Measurements from ENCODE around the gene SLC4A4.
"Not testable (repeated sequence)": the region's sequence is repeated elsewhere in the genome, so short reads cannot be mapped to it uniquely, and the experiment has no call there.

The SLC4A4 gene

GRCh38 chr4:71361476-71361875 lies 22.7 kb downstream of the SLC4A4 start:
- DNase-seq, result no peak

GRCh38 chr4:71366766-71367165 lies 27.9 kb downstream of the SLC4A4 start:
- no peak for DNase-seq

- no peak for DNase-seq
These were observed 28.7 kb downstream of the SLC4A4 start for GRCh38 chr4:71367546-71367945.

GRCh38 chr4:71368906-71369305 lies 30.1 kb downstream of the SLC4A4 start:
- no peak for DNase-seq

- DNase-seq, result no peak
These were observed 30.7 kb downstream of the SLC4A4 start for GRCh38 chr4:71369536-71369935.

- DNase-seq, result no peak
These were observed 36.7 kb downstream of the SLC4A4 start for GRCh38 chr4:71375494-71375893.

GRCh38 chr4:71377561-71377960 lies 38.7 kb downstream of the SLC4A4 start:
- no peak for DNase-seq

GRCh38 chr4:71379126-71379525 lies 40.3 kb downstream of the SLC4A4 start:
- no peak for DNase-seq

- DNase-seq, result no peak
These were observed 42.0 kb downstream of the SLC4A4 start for GRCh38 chr4:71380788-71381187.

- no peak for DNase-seq
These were observed 43.5 kb downstream of the SLC4A4 start for GRCh38 chr4:71382125-71382899.

GRCh38 chr4:71382900-71383560 lies 44.2 kb downstream of the SLC4A4 start:
- no peak for DNase-seq

GRCh38 chr4:71383984-71384383 lies 45.2 kb downstream of the SLC4A4 start:
- no peak for DNase-seq

GRCh38 chr4:71389149-71389827 lies 50.5 kb downstream of the SLC4A4 start:
- DNase-seq, result no peak

- DNase-seq, result no peak
These were observed 53.3 kb downstream of the SLC4A4 start for GRCh38 chr4:71392109-71392508.

GRCh38 chr4:71396382-71396781 lies 57.6 kb downstream of the SLC4A4 start:
- DNase-seq, result no peak

GRCh38 chr4:71400810-71401209 lies 62.0 kb downstream of the SLC4A4 start:
- no peak for DNase-seq

GRCh38 chr4:71402616-71403015 lies 63.8 kb downstream of the SLC4A4 start:
- no peak for DNase-seq

- no peak for DNase-seq
These were observed 65.2 kb downstream of the SLC4A4 start for GRCh38 chr4:71404049-71404448.

- no peak for DNase-seq
These were observed 67.0 kb downstream of the SLC4A4 start for GRCh38 chr4:71405791-71406190.

GRCh38 chr4:71406459-71406963 lies 67.7 kb downstream of the SLC4A4 start:
- DNase-seq, result no peak

- DNase-seq, result not testable (repeated sequence)
These were observed 70.1 kb downstream of the SLC4A4 start for GRCh38 chr4:71408961-71409360.

GRCh38 chr4:71411981-71412380 lies 73.2 kb downstream of the SLC4A4 start:
- no peak for DNase-seq

- DNase-seq, result no peak
These were observed 76.7 kb downstream of the SLC4A4 start for GRCh38 chr4:71415491-71415890.

- no peak for DNase-seq
These were observed 78.3 kb downstream of the SLC4A4 start for GRCh38 chr4:71417150-71417549.
